GM12892 (cell line): ENCODE measurements around the gene OPA1.

ENCODE experiments used
- DNase-seq: peaks from one replicate; pipeline ENCODE4 v3.0.0; 2011; ENCODE audit not compliant: insufficient read length
- FAIRE-seq: peaks from 2 replicates; lab custom pipeline; 2011; peaks lifted over from hg19 to GRCh38; lab: Jason Lieb, UNC
- POLR2A ChIP-seq: IDR thresholded peaks from 2 replicates; pipeline ENCODE4 v1.6.1; 2011; ENCODE audit warnings: low read depth, low read length, control low read depth
- POLR2AphosphoS5 ChIP-seq: IDR thresholded peaks from 2 replicates; pipeline ENCODE4 v1.6.1; 2011; ENCODE audit warnings: low read depth, low read length, control low read depth
- TAF1 ChIP-seq: IDR thresholded peaks from 2 replicates; pipeline ENCODE4 v1.6.1; 2011; ENCODE audit warnings: low read depth, mild to moderate bottlenecking, control low read depth, low read length, borderline replicate concordance

The OPA1 gene

DNA sequence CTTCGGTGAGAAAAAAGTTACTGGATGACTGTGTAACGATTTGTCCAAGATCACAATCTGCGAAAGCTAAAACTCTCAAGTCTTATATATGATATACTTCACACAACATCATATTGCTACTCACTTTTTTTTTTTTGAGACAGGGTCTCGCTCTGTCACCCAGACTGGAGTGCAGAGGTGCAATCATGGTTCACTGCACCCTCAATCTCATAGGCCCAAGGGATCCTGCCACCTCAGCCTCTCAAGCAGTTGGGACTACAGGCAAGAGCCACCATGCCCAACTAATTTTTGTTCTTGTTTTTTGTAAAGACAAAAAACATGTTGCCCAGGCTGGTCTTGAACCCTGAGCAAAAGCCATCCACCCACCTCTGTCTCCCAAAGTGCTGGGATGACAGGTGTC, 32.9 kb upstream of the OPA1 start:
- DNase-seq (no peak), FAIRE-seq (no peak)

GRCh38 chr3:193560870-193561269, 32.1 kb upstream of the OPA1 start:
- FAIRE-seq (no peak), DNase-seq (no peak)
- TF ChIP-seq TAF1 (no peak), POLR2A (no peak), POLR2AphosphoS5 (no peak)

More for the DNA sequence above, 32.9 kb upstream of the OPA1 start:
- TF ChIP-seq TAF1 (no peak), POLR2A (no peak), POLR2AphosphoS5 (no peak)

- DNase-seq: no peak
These were observed 29.6 kb upstream of the OPA1 start for GRCh38 chr3:193563426-193563825.

DNA sequence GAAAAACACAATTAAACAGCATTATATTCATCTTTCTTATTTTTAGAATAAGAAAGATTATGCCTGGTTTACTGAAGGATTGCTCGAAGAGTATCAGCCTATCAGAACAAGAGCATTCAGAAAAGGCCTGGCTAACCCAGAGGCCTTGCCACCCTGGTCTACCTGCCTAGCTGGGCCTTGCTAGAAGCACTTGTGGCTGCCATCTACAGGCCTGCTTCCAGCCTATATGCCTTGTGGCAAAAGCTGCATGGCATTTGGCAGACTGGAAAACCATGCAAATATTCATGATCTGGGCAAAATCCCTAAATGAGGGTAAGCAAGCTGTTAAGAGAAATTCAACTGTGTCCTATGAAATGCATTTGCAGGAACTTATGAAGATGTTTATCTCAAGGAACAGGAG, 29.0 kb upstream of the OPA1 start:
- FAIRE-seq: no peak
- TF ChIP-seq TAF1 (no peak), POLR2A (no peak), POLR2AphosphoS5 (no peak)
- DNase-seq: no peak

More at GRCh38 chr3:193563426-193563825, 29.6 kb upstream of the OPA1 start:
- FAIRE-seq: no peak
- no peak for TF ChIP-seq POLR2A
- TF ChIP-seq POLR2AphosphoS5: no peak
- TF ChIP-seq TAF1: no peak

DNA sequence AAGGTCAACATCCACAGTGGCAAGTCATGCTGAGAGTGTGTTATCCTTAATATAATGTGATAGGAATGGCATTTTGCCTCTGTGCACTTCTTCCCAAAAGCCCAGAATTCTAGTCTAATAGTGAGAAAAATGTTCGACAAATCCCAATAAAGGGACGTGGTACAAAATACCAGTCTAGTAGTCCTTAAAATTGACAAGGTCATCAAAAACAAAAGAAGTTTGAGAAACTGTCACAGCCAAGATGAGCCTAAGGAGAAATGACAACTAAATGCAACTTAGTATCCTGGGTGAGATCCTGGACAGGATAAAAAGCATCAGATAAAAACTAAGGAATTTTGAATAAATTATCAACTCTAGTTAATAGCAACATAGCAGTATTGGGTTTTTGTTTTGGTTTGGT, 23.9 kb upstream of the OPA1 start:
- DNase-seq: no peak
- no peak for FAIRE-seq
- TF ChIP-seq TAF1 (no peak), POLR2A (no peak), POLR2AphosphoS5 (no peak)

GRCh38 chr3:193572426-193572908, 20.5 kb upstream of the OPA1 start:
- FAIRE-seq: peak; percentile 76
- TF ChIP-seq POLR2A (no peak), TAF1 (no peak), POLR2AphosphoS5 (no peak)
- peak; percentile 15 for DNase-seq

DNA sequence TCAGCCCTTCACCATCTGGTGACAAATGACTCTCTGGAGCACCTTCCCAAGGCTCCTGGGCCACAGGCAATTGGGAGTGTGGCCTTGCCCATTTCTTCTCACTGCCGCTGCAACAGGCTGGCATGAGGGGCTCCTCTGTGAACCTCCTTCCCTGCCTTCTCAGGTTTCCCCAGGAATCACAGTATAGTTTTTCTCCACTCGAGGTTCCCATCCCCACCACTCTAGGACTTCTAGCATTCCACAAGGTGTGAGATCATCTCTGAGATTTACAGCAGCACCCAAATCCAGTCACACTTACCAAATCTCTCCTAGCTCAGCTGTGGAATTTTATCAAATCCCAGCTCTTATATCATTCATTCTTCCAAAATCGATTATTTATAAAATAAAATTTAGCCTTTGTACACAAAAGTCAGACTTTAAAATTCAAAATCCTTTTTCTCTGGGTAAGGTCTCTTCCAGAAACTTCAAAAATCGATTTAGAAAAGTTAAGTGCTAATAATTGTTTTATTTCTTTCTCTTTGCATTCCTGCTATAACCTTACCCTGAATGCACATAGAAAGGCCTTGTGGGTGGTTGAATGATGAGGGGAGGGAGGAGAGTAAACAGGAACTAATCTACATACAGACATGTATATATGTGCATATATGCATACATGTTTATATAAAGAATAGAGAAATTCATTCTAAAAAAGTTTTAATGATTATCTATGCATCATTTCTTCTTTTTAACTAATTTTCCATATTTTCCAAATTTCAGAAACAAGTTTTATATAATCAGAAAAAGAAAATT, 19.4 kb upstream of the OPA1 start:
- no peak for FAIRE-seq
- no peak for DNase-seq
- TF ChIP-seq POLR2A: no peak
- no peak for TF ChIP-seq POLR2AphosphoS5
- TF ChIP-seq TAF1: no peak

DNA sequence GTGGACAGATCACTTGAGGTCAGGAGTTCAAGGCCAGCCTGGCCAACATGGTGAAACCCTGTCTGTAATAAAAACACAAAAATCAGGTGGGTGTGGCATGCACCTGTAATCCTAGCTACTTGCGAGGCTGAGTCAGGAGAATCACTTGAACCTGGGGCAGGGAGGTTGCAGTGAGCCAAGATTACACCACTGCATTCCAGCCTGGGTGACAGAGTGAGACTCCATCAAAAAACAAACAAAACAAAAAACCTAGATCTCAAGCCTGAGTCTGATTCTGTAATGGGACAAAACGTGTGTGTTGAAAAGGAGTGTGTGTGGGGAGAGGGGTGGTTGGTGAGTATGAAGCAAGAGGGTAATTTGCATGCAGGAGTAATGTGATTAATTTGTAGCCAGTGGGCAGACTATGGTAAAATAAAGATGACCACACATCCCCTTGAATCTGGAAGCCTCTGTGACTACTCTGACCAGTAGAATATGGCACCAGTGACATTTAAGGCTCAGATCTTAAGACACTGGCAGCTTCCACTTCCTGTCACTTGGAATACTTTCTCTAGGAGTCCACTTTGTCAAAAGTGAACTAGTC, 18.4 kb upstream of the OPA1 start:
- no peak for TF ChIP-seq POLR2AphosphoS5
- TF ChIP-seq POLR2A: no peak
- no peak for TF ChIP-seq TAF1
- FAIRE-seq: peak; percentile 24
- DNase-seq: no peak

DNA sequence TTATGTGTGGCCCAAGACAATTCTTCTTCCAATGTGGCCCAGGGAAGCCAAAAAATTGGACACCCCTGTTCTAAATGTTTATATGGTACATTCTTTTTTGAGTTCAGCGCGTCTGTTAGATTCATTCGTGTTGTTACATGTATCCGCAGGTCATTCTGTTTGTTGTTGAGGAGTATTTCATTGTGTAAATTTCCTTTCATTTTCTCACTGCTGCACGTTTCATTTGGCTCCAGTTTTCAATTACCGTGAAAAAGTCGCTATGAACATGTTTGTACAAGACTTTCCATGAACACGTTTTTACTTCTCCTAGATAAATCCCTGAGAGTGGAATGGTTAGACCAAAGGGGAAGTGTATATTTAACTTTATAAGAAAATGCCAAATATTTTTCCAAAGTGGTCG, 7.5 kb upstream of the OPA1 start:
- TF ChIP-seq POLR2AphosphoS5: no peak
- no peak for TF ChIP-seq POLR2A
- TF ChIP-seq TAF1: no peak
- FAIRE-seq (no peak), DNase-seq (no peak)

DNA sequence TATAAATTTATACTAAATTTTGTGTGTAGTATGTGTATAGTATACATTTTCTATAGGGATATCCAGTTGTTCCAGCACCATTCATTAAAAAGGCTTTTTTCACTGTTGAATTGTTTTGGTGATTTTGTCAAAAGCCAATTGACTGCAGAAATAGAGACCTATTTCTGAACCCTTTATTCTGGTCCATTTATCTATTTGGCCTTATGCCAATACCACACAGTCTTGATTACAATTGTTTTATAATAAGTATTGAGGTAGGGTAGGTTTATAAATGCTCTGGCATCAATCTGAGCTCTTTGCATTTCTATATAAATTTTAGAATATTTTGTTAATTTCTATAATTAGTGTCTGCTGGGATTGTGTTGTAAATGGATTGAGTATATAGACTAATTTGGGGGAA, 6.5 kb upstream of the OPA1 start:
- no peak for DNase-seq
- FAIRE-seq: no peak
- no peak for TF ChIP-seq TAF1
- no peak for TF ChIP-seq POLR2A
- no peak for TF ChIP-seq POLR2AphosphoS5

DNA sequence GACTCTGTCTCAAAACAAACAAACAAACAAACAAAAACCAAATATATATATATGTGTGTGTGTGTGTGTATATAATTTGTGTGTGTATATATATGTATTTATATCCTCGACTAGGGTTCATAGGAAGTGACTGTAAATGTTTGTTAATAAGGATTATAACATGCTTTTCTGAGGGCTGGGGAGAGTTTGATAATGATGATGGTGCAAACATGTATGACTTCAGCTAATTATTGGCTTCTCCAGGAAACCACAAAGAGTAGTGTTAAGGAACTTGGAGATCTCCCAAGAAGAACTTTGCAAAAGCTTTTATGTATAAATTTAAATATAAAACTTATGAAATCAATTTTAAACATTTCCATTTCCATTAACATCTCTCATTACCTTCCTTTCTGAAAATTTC, 3.9 kb upstream of the OPA1 start:
- TF ChIP-seq TAF1: no peak
- TF ChIP-seq POLR2AphosphoS5: no peak
- TF ChIP-seq POLR2A: no peak
- FAIRE-seq (no peak), DNase-seq (no peak)

DNA sequence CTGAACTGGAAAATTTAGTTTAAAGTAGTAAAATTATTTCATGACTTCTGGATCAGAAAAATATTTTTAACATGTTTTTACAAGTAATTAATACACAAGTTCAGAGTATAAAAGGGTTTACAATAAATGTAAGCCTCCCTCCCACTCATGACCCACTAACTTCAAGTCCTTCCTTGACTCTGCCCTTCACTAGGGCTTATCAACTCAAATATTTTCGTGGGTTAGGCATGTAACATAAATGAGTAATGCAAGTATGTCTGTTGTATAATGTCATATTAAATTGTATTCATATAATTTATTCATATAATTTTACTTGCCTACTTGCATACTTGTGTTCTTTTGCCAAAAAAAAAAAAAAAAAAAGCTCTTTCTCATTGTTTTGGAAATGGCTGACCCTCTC, 3.4 kb upstream of the OPA1 start:
- no peak for DNase-seq
- FAIRE-seq: no peak
- TF ChIP-seq TAF1 (no peak), POLR2A (no peak), POLR2AphosphoS5 (no peak)
